Psoas muscle (tissue), 8 donors: Measurements from ENCODE around the gene RBMS3. TPM values are rescaled to one million over a fixed set of nuclear protein-coding genes. Genes with fewer than 3 reads are reported as not detected.

Experiments used
- ATAC-seq, 4 donors: fragments of 200-7000 bp; cut with Tn5 transposase; one replicate each; pipeline ENCODE4 v1.9.1; 2020; ENCODE audit warnings: moderate library complexity in 3 of 4, mild to moderate bottlenecking in 2 of 4
- DNase-seq, 2 donors: peaks; one replicate each; pipeline ENCODE4 v3.0.0-alpha.2; 2020
- H3K27ac ChIP-seq: fragments of 200-600 bp; one replicate; pipeline ENCODE4 v1.8.0; 2022
- H3K27me3 ChIP-seq, 3 donors: fragments of 200-600 bp in 1 of 3; one replicate each; pipeline versions ENCODE4 v1.6.1 to v1.8.0; 2013 to 2022; ENCODE audit warnings: low read length in 2 of 3, mild to moderate bottlenecking in 2 of 3, moderate library complexity in 1 of 3; ENCODE audit not compliant: insufficient read depth in 3 of 3
- H3K36me3 ChIP-seq, 2 donors: fragments of 200-600 bp in 1 of 2; one replicate each; pipeline versions ENCODE4 v1.6.1 to v1.8.0; 2013 to 2022; ENCODE audit warnings: low read depth in 1 of 2, mild to moderate bottlenecking in 1 of 2, moderate library complexity in 1 of 2; ENCODE audit not compliant: insufficient read depth in 1 of 2
- H3K4me1 ChIP-seq: fragments of 200-600 bp; one replicate; pipeline ENCODE4 v1.8.0; 2022
- H3K4me3 ChIP-seq: fragments of 200-600 bp; one replicate; pipeline ENCODE4 v1.8.0; 2022; ENCODE audit warnings: mild to moderate bottlenecking
- H3K9me3 ChIP-seq: fragments of 200-600 bp; one replicate; pipeline ENCODE4 v1.8.0; 2022
- WGBS, 3 donors: extraction: QIAGEN DNeasy Blood & Tissue Kit; methylation state at CpG; one replicate each; pipeline versions ENCODE4 v1.1.6 to v1.1.7; 2013; 5-methylcytosine and 5-hydroxymethylcytosine counted together
- intact Hi-C, 2 donors: fragments of 100-400 bp; cut with DNase I; formaldehyde crosslinking; loops; one replicate each; pipeline versions ENCODE4 v1.11.0 to v1.14.2; 2022
- polyA plus RNA-seq, 3 donors: library from polyadenylated mRNA; stranded (reverse); fragments of 200-250 nt; gene quantifications; one replicate each; pipeline ENCODE4 v1.2.3, GENCODE V29; 2013
- total RNA-seq, 4 donors: library from RNA; stranded (reverse); fragmentation: NEBNext Ultra II Directional in 2 of 4; extraction: Animal tissue kit (Norgen Biotek cat#: 25700) in 2 of 4; gene quantifications; one replicate each; pipeline versions ENCODE4 v1.2.1 to v1.2.4, GENCODE V29; 2021 to 2023
- TF ChIP-seq, protein P1 (sequence below): fragments of 200-600 bp; IDR thresholded peaks from one replicate; pipeline ENCODE4 v1.8.0; 2022; ENCODE audit warnings: antibody characterized with exemption
- donor health status: healthy with polysubstance abuse.
- donor health status: DM: no; HTN: no; CAD: no; lungs with moderate emphysema.
- donor health status: Bipolar disorder and iron deficiency.
- donor health status: healthy.
- donor health status: DM: yes; HTN: yes; CAD: no.
- donor health status: DM: no; HTN: no; CAD: no.
- donor health status: DM: no; HTN: no; CAD: no.
- donor health status: DM: yes; HTN: yes; CAD: no.

Gene RBMS3
- total and polyA plus RNA-seq, 7 donors, result 3.8 to 34.5 (median 23.5) TPM

DNA sequence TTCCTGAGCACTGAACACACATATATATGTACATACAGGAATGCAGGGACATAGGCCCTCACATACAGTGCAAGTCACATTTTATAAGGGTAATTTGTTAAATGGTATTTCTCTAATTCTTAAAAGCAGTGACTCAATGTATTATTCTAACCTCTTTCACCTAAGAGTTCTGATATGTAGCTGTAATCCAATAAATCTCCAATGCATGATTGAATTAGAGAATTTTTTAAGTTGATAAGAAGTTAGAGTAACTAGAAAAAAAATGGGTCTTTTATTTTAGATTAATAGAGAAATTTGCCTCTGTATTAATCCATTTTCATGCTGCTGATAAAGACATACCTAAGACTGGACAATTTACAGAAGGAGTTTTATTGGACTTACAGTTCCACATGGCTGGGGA is 98.2 kb downstream of the RBMS3 start:
- TF ChIP-seq, protein P1, sequence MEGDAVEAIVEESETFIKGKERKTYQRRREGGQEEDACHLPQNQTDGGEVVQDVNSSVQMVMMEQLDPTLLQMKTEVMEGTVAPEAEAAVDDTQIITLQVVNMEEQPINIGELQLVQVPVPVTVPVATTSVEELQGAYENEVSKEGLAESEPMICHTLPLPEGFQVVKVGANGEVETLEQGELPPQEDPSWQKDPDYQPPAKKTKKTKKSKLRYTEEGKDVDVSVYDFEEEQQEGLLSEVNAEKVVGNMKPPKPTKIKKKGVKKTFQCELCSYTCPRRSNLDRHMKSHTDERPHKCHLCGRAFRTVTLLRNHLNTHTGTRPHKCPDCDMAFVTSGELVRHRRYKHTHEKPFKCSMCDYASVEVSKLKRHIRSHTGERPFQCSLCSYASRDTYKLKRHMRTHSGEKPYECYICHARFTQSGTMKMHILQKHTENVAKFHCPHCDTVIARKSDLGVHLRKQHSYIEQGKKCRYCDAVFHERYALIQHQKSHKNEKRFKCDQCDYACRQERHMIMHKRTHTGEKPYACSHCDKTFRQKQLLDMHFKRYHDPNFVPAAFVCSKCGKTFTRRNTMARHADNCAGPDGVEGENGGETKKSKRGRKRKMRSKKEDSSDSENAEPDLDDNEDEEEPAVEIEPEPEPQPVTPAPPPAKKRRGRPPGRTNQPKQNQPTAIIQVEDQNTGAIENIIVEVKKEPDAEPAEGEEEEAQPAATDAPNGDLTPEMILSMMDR, result no peak
- Histone ChIP-seq H3K27me3 (no peaks in the 10 kb centered on the region), H3K27ac (no peak overlapping the region), H3K9me3 (peaks cover 5% of the 10 kb centered on the region), H3K36me3 (no peaks in the 10 kb centered on the region), H3K4me3 (no peak overlapping the region), H3K4me1 (peaks cover 20% of the 10 kb centered on the region)
- DNase-seq, result no peak
- no peak for ATAC-seq
- intact Hi-C loops, result no loop called here

DNA sequence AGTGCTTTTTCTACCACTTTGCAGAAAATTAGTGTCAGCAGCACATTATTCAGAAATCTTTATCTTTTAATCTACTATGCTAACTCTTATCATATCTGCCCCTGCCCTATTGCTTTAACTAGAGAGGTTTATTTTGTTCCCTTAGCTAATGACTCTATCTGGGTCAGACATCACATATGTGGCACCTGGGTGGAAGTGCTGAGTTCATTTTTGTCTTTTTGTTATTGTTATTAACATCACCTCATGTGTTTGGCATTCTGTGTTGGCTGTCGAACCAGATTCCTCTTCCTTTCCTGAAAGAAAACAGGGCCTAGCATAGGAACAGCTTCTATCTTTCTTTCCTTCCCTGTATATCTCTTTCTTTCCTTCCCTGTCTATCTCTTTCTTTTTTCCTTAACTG is 100.7 kb downstream of the RBMS3 start:
- H3K4me3 ChIP-seq, result no peak overlapping the region
- H3K27ac ChIP-seq, result peak overlapping the region; percentile 47
- DNase-seq (no peak), ATAC-seq (peak in 3 of 4 donors; percentile 57 to 65 (median 59))
- TF ChIP-seq, protein P1, result no peak
- 10 to 71% (median 46%) methylated on average over 1 of the region's 1 CpG for WGBS, 3 donors
- H3K27me3 ChIP-seq, result no peaks in the 10 kb centered on the region
- no peaks in the 10 kb centered on the region for H3K36me3 ChIP-seq
- intact Hi-C loops, result no loop called here
- H3K4me1 ChIP-seq, result peaks cover 24% of the 10 kb centered on the region
- no peaks in the 10 kb centered on the region for H3K9me3 ChIP-seq

DNA sequence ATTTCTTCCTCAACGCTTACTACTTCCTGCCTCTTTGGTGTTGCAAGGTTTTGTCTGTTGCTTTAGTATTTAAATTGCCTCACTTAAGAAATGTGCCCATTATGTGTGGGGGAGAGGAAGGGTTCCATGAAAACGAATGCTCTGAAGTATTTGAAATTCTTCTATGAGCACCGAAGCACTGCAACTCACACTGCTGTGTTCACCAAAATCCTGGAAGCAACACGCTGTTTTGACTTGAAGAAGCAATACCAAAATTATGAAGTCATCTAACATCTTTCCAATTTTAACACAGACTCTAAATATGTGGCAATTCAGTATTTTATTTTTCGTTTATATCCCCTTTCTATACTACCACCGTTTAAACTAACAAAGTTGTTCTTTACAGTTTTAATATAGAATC is 101.5 kb downstream of the RBMS3 start:
- no peak for ATAC-seq
- Histone ChIP-seq H3K27ac (peak overlapping the region; percentile 47), H3K4me1 (peaks cover 24% of the 10 kb centered on the region), H3K9me3 (no peaks in the 10 kb centered on the region), H3K4me3 (no peak overlapping the region), H3K27me3 (no peaks in the 10 kb centered on the region), H3K36me3 (no peaks in the 10 kb centered on the region)
- TF ChIP-seq, protein P1, result no peak
- DNase-seq, result no peak
- intact Hi-C loops, result no loop called here
- 61 to 66% (median 62%) methylated on average over 6 of the region's 6 CpGs for WGBS, 3 donors

DNA sequence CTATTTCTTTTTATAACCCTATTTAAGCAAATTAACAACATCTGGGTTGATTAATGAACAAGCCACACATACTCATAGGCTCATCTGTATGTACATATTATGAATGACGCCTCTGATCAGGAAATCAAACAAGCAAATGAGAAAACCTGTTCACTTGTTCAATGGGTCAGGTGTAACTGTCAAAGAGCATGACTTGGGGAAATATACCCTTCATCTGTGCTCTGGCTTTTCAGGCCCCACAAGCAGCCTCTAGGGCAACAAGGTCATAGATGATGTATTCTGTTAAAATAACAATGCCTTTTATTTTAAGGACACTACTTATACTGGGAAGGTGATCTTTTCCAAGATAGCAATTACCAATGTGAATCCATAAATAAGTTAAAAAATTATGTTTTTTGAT is 102.0 kb downstream of the RBMS3 start:
- H3K4me1 ChIP-seq, result peaks cover 24% of the 10 kb centered on the region
- 91 to 98% (median 94%) methylated on average over 1 of the region's 1 CpG for WGBS, 3 donors
- ATAC-seq (no peak), DNase-seq (no peak)
- H3K36me3 ChIP-seq, result no peaks in the 10 kb centered on the region
- H3K4me3 ChIP-seq, result no peak overlapping the region
- no peaks in the 10 kb centered on the region for H3K9me3 ChIP-seq
- intact Hi-C loops, result no loop called here
- peak overlapping the region; percentile 2 for H3K27ac ChIP-seq
- TF ChIP-seq, protein P1, result no peak
- no peaks in the 10 kb centered on the region for H3K27me3 ChIP-seq

DNA sequence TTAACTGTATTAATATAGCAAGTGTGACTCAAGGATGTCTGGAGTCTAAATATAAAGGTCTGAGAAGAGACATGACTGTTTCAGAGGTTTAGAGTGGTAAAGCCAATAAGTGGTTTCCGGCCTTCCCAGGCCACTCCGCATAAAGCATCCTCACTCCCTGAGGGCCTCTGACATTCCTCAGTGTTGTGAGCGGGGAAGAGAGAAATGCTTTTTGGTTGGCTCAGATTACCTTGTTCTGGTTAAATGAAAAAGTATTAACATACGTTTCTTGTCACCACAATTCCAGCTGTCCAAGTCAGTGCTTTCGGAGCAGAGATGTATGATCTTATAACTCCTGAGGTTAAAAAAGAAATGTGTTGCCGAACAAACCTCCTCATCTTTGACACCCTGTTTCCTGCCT is 103.8 kb downstream of the RBMS3 start:
- Histone ChIP-seq H3K4me3 (no peak overlapping the region), H3K9me3 (no peaks in the 10 kb centered on the region), H3K4me1 (peaks cover 24% of the 10 kb centered on the region), H3K27ac (peak overlapping the region; percentile 61), H3K36me3 (no peaks in the 10 kb centered on the region), H3K27me3 (no peaks in the 10 kb centered on the region)
- intact Hi-C loops, result no loop called here
- DNase-seq (peak in 1 of 2 donors; percentile 30), ATAC-seq (peak; percentile 79 to 87 (median 84))
- TF ChIP-seq, protein P1, result no peak
- WGBS, 3 donors, result 38 to 56% (median 41%) methylated on average over 6 of the region's 6 CpGs
